Esophagus (tissue), 2 donors: ENCODE results near the gene METTL14. TPM values are rescaled to one million over a fixed set of nuclear protein-coding genes. Genes with fewer than 3 reads are reported as not detected.
"Not testable (repeated sequence)": the region's sequence is repeated elsewhere in the genome, so short reads cannot be mapped to it uniquely, and the experiment has no call there.

Source experiments
- H3K27ac ChIP-seq, 2 donors: one replicate each; pipeline ENCODE4 v1.5.1; 2013; ENCODE audit warnings: low read depth in 2 of 2, mild to moderate bottlenecking in 2 of 2, inconsistent platforms in 1 of 2, low read length in 1 of 2, moderate library complexity in 1 of 2
- H3K27me3 ChIP-seq, 2 donors: one replicate each; pipeline ENCODE4 v1.6.1; 2013; ENCODE audit warnings: low read length in 2 of 2, control low read depth in 1 of 2, mild to moderate bottlenecking in 1 of 2; ENCODE audit not compliant: insufficient read depth in 2 of 2, control insufficient read depth in 1 of 2
- H3K36me3 ChIP-seq, 2 donors: one replicate each; pipeline ENCODE4 v1.6.1; 2013; ENCODE audit warnings: low read length in 1 of 2; ENCODE audit not compliant: control insufficient read depth in 2 of 2, insufficient read depth in 2 of 2
- H3K4me1 ChIP-seq, 2 donors: one replicate each; pipeline ENCODE4 v1.6.1; 2013; ENCODE audit warnings: low read length in 1 of 2; ENCODE audit not compliant: control insufficient read depth in 2 of 2, insufficient read depth in 2 of 2
- H3K4me3 ChIP-seq, 2 donors: one replicate each; pipeline ENCODE4 v1.5.1; 2013; ENCODE audit warnings: low read length in 2 of 2, mild to moderate bottlenecking in 2 of 2, low read depth in 1 of 2, moderate library complexity in 1 of 2
- H3K9me3 ChIP-seq, 2 donors: one replicate each; pipeline ENCODE4 v1.6.1; 2013; ENCODE audit warnings: mild to moderate bottlenecking in 2 of 2, low read depth in 1 of 2, low read length in 1 of 2, moderate library complexity in 1 of 2; ENCODE audit not compliant: control insufficient read depth in 2 of 2, insufficient read depth in 1 of 2
- WGBS, 2 donors: extraction: QIAGEN DNeasy Blood & Tissue Kit; methylation state at CpG; one replicate each; pipeline ENCODE4 v1.1.7; 2013; 5-methylcytosine and 5-hydroxymethylcytosine counted together
- polyA plus RNA-seq, 2 donors: library from polyadenylated mRNA; stranded (reverse); fragments of 200-250 nt; gene quantifications; one replicate each; pipeline ENCODE4 v1.2.3, GENCODE V29; 2013
- donor health status: healthy with polysubstance abuse.
- donor health status: Bipolar disorder and iron deficiency.

The METTL14 gene
- polyA plus RNA-seq, result 1 to 10 TPM; 4.3 to 7.2 TPM

- Histone ChIP-seq H3K27me3 (no peaks in the 10 kb centered on the region), H3K4me1 (no peaks in the 10 kb centered on the region), H3K36me3 (peaks cover 0 to 4% of the 10 kb centered on the region in 2 donors), H3K4me3 (peak within 1 kb of the TSS; percentile 69 to 79), H3K27ac (peak within 1 kb of the TSS; percentile 91 to 96), H3K9me3 (no peaks in the 10 kb centered on the region)
- 5% methylated on average over 39 to 42 of the region's 42 CpGs for WGBS, 2 donors
Measured at GRCh38 chr4:118684873-118685811, at the start of gene METTL14. METTL14 (plus strand) TSS chr4:118685392; CDS start chr4:118685535, 143 bp downstream.

- not testable (repeated sequence) for H3K4me1 ChIP-seq, H3K4me3 ChIP-seq, H3K27me3 ChIP-seq, H3K36me3 ChIP-seq, H3K9me3 ChIP-seq, H3K27ac ChIP-seq
- 90% methylated on average over 8 of the region's 9 CpGs for WGBS, 2 donors
Measured at GRCh38 chr4:118636126-118636525, 49.1 kb upstream of the METTL14 start.

DNA sequence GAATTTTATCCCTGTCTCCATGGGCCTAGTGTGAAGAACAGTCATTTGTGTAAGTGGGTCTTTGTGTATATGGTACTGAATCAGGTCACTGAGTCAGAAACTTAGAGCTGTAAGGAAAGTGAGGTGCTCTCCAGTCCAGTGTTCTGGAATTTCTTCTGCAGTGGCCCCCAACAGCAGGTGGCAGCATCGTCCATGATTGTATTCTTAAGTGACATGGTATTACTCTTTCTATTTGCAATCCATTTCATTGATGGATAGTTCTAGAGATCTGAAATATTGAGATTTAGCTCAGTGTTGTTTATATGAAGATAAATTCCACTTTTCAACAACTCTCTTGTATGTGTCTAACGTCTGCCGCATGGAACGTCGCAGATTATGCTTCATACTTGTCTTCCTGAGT is 20.5 kb upstream of the METTL14 start:
- H3K9me3 ChIP-seq, H3K4me1 ChIP-seq, H3K36me3 ChIP-seq, H3K4me3 ChIP-seq, H3K27ac ChIP-seq, H3K27me3 ChIP-seq: not testable (repeated sequence)
- 44 to 46% methylated on average over 5 of the region's 5 CpGs for WGBS, 2 donors

DNA sequence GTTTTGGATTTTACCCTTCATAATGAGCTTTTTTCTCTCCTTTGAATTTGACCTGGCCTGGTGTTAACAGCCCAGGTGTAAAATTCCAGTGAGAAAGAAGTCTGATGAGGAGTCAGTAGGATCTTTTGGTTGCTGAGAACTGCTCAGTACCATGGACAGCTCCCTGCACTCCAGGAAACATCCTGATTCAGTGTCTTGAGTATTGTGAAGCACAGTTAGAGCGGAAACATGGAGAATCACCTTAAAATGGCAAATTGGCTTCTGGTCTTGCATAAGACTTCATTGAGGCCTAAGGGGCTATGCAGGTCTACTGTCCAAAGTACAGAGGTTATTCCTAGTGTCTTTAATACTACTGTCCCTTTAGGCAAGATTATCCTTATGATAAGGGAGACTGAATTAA is 16.0 kb upstream of the METTL14 start:
- not testable (repeated sequence) for H3K9me3 ChIP-seq, H3K36me3 ChIP-seq, H3K4me1 ChIP-seq, H3K27me3 ChIP-seq, H3K27ac ChIP-seq, H3K4me3 ChIP-seq
- WGBS, 2 donors, result 0 to 41% methylated on average over 1 of the region's 1 CpG

DNA sequence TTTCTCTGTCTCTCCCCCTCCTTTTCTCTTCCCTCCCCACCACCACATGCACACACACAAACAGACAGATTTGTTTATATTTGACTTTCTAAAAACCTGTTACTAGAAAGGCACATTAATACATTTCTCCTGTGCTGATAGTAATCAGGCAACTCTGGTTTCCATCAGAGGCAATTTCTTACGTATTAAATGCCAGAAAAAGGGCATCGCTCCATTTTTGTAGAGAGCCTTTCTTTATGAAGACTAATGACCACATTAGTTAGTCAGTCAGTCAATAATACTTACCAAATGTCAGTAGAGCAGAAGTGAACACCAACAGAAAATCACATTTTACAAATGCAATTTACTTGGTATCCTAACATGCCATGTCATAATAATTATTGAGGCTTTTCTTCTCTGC is 14.2 kb upstream of the METTL14 start:
- not testable (repeated sequence) for H3K27me3 ChIP-seq, H3K27ac ChIP-seq, H3K9me3 ChIP-seq, H3K4me1 ChIP-seq, H3K36me3 ChIP-seq, H3K4me3 ChIP-seq
- WGBS, 2 donors, result 91 to 98% methylated on average over 2 of the region's 2 CpGs

GRCh38 chr4:118676128-118676527 is 9.1 kb upstream of the METTL14 start:
- no peaks in the 10 kb centered on the region for H3K36me3 ChIP-seq
- WGBS, 2 donors, result 76 to 77% methylated on average over 2 of the region's 2 CpGs
- no peak overlapping the region for H3K4me3 ChIP-seq
- no peak overlapping the region for H3K27ac ChIP-seq
- H3K4me1 ChIP-seq, result no peaks in the 10 kb centered on the region
- H3K9me3 ChIP-seq, result no peaks in the 10 kb centered on the region
- H3K27me3 ChIP-seq, result no peaks in the 10 kb centered on the region

GRCh38 chr4:118680808-118681207 is 4.4 kb upstream of the METTL14 start:
- WGBS, 2 donors, result 73 to 76% methylated on average over 1 of the region's 1 CpG
- Histone ChIP-seq H3K27me3 (no peaks in the 10 kb centered on the region), H3K36me3 (no peaks in the 10 kb centered on the region), H3K27ac (no peak overlapping the region), H3K4me1 (no peaks in the 10 kb centered on the region), H3K9me3 (no peaks in the 10 kb centered on the region), H3K4me3 (no peak overlapping the region)

- Histone ChIP-seq H3K27ac (no peak overlapping the region), H3K36me3 (peaks cover 0 to under 1% of the 10 kb centered on the region in 2 donors), H3K27me3 (no peaks in the 10 kb centered on the region), H3K4me1 (no peaks in the 10 kb centered on the region), H3K9me3 (no peaks in the 10 kb centered on the region), H3K4me3 (no peak overlapping the region)
- 32 to 54% methylated on average over 1 of the region's 1 CpG for WGBS, 2 donors
Measured at GRCh38 chr4:118682928-118683327, 2.3 kb upstream of the METTL14 start.

DNA sequence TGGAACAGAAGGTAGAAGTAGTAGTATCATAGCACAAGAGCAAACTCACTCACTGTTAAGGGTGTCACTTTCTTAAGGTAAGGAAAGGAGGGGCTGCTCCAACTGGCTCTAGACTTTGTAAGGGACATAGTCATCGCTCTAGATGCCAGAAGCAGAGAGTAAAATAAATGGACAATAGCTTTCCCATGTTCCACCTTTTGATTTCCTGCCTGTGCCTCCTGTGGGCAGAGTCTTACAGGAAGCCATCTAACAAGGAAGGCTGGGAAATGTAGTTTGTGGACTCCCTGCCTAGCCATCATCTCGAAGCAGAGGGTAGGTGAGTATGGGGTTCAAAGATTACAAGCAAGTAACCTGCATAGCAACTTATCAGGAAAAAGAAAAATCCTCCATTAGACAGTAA is 1.7 kb upstream of the METTL14 start:
- Histone ChIP-seq H3K27me3 (no peaks in the 10 kb centered on the region), H3K9me3 (no peaks in the 10 kb centered on the region), H3K27ac (no peak overlapping the region), H3K4me3 (no peak overlapping the region), H3K36me3 (peaks cover 0 to 2% of the 10 kb centered on the region in 2 donors), H3K4me1 (no peaks in the 10 kb centered on the region)
- WGBS, 2 donors, result 19 to 27% methylated on average over 2 of the region's 2 CpGs

DNA sequence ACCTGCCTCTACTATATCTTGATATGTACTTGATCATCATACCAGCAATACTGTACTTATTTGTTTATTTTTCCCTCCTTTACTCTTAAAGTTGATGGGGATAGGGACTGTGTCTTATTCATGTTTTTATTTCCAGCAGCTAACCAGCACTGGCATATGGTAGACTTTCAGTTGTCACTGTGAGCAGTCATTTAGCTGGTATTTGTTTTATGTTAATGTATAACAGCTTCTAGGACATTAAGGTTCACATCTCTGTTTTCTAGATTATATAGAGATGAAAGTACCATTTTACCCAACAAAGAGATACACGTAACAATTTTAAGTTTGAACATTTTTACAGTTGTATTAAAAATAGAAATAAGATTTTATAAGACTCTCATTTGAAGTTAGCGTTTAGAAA is 17.9 kb downstream of the METTL14 start:
- 45 to 95% methylated on average over 2 of the region's 2 CpGs for WGBS, 2 donors

More for the DNA sequence above, 17.9 kb downstream of the METTL14 start:
- Histone ChIP-seq H3K4me3 (no peak overlapping the region), H3K27ac (no peak overlapping the region), H3K36me3 (peaks cover 4 to 8% of the 10 kb centered on the region in 2 donors), H3K27me3 (no peaks in the 10 kb centered on the region), H3K9me3 (no peaks in the 10 kb centered on the region), H3K4me1 (no peaks in the 10 kb centered on the region)
